Measurements from ENCODE around the gene CR1L. TPM values are rescaled to one million over a fixed set of nuclear protein-coding genes. Genes with fewer than 3 reads are reported as not detected.

Gene CR1L
- total and polyA plus RNA-seq, 9 of the 15 experiments (the other 6 are each of a cell fraction or from before 2014, with no cell fraction given): 10.1 to 74.8 (median 34.3) TPM

- TF ChIP-seq MGA (IDR thresholded peaks at IDR 0.05) (no peak), TCFL5 (CRISPR knock-in tag; conservative IDR thresholded peaks at IDR 0.05) (no peak), ZNF121 (CRISPR knock-in tag; conservative IDR thresholded peaks at IDR 0.05) (no peak)
These were observed 32.2 kb upstream of the CR1L start (continued) for GRCh38 chr1:207612762-207613161.

All from K562 (cell line).